Measurements from ENCODE around the gene BARHL1.

BARHL1 gene

DNA sequence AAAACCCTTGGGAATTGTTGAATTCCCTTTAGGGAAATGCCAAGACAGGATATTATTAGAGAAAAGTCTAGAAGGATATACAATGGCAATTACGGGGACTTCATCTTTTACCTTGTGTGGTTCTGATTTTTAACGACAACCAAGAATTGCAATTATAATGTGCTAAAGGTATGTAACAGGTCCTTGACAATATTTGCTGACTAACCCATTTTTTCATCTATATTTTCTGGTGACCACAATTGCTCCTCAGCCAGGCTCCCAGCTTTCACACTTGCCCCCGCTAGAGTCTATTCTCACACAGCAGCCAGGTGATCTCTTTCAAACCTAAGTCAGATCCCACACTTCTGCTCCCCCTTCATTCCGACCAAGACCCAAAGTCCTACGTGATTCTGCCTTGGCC is 34.3 kb downstream of the BARHL1 start:
- DNase-seq (ENCODE audit: low spot score): no peak

- DNase-seq (ENCODE audit: low spot score): no peak
Measured at GRCh38 chr9:132622159-132622558, 39.8 kb downstream of the BARHL1 start.

DNA sequence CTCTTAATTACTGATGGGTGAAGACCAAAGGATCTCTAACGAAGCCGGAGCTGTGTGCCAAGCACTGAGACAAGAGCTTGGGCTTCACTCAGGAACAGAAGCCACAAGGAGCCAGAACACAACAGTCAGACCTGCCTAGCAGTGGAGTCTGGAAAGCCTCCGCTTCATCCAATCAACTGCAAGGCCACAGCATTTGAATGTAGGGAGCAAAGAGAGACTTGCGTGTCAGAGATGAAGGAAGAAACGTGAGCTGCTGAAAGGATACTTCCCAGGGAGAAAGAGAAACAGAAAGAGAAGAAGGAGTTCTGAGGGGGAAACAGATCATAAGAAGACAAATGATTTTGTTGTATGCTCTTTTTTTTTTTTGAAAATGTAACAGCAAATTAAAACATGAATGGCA is 43.9 kb downstream of the BARHL1 start:
- no peak for DNase-seq (ENCODE audit: low spot score)

DNA sequence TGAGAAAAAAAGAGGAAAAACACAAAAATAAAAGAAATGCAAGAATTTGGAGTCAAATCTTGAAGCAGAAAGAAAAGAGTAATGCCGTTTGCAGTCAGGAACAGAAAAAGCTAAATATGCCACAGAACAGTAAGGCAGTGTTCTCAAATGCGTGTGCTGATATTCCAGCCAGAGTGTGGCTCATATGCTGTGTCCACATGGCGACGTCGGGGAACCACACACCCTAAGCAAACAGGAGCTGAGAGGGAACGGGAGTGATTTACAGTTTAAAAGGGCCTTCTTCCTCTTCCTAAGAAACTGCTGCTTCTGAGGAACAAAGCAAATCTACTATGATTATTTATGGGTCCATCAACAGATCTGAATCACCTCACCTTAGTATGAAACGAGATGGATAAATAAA is 44.7 kb downstream of the BARHL1 start:
- no peak for DNase-seq (ENCODE audit: low spot score)

DNA sequence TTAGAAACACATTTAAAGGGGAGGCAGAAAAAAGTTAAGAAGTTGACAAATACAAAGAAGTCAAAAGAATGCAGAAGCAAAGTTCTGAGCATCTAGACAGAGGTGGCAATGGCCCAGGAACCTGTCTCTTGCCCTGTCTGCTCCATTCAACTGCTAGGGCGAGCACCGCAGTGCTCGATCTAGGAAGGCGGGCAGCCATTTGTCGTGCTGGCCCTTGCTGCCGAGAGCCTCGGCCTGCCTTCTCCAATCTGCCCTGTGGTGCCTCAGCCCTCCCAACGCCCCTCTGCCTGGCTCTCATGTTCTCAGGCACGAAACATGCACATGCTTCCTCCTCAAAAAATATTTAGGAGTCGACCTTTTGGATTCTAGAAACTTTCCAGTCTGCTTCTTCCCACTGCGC is 45.2 kb downstream of the BARHL1 start:
- no peak for DNase-seq (ENCODE audit: low spot score)

DNA sequence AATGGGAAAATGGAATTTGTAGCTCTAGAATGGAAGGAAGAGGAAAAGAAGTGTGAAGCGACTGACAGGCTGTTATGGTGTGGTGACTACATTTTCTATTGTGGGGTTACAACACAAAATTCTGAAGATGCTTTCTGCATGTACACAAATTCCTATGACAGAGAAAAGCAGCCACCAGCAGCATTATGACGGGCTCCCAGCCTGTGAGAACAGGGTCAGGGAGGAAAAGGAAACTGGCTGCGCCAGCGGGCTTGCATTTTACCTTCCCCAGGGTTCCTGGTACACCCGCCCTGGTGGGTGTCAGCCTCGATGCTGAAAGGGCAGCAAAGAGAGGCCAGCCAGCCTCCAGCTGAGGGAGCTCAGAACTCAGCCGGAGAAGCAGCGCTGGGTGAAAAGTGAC is 46.3 kb downstream of the BARHL1 start:
- no peak for DNase-seq (ENCODE audit: low spot score)

DNA sequence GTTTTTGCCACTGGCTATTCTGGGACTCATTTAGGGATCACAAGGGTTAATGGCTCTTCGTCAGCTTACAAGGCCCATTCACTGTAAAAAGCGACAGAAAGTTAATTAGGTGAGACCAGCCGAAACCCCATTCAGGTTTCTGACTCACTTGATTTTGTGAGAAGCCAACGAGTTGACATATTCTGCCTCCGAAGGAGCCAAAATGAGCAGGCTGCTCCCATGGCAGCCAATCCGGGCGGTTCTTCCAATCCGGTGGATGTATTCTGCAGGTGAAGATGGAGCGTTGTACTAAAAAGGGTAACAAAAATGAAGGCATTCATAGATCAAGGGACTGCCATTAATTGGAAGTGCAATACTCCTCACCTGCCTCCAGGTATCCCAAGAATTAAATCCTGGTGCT is 47.7 kb downstream of the BARHL1 start:
- no peak for DNase-seq (ENCODE audit: low spot score)

- no peak for DNase-seq (ENCODE audit: low spot score)
Measured at GRCh38 chr9:132630811-132631210, 48.4 kb downstream of the BARHL1 start.

GRCh38 chr9:132631280-132631679 is 48.9 kb downstream of the BARHL1 start:
- DNase-seq (ENCODE audit: low spot score): peak; percentile 40

- DNase-seq (ENCODE audit: low spot score): no peak
Measured at GRCh38 chr9:132631685-132632084, 49.3 kb downstream of the BARHL1 start.

- no peak for DNase-seq (ENCODE audit: low spot score)
Measured at GRCh38 chr9:132632413-132633129, 50.2 kb downstream of the BARHL1 start.

DNA sequence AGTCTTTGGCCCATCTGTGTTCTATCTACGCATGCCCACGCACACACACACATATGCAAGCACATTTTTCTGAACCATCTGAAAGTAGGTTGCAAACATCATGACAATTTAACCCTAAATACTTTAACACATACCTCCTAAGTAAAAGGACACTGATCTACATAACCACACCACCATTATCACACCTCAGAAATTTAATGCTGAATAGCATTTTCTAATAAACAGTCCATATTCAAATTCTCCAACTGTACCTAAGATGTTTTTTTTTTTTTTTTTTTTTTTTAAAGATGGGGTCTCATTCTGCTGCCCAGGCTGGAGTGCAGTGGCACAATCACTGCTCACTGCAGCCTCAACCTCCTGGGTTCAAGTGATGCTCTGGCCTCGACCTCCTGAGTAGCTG is 51.9 kb downstream of the BARHL1 start:
- no peak for DNase-seq (ENCODE audit: low spot score)

GRCh38 chr9:132637351-132637750 is 54.9 kb downstream of the BARHL1 start:
- DNase-seq (ENCODE audit: low spot score): no peak

DNA sequence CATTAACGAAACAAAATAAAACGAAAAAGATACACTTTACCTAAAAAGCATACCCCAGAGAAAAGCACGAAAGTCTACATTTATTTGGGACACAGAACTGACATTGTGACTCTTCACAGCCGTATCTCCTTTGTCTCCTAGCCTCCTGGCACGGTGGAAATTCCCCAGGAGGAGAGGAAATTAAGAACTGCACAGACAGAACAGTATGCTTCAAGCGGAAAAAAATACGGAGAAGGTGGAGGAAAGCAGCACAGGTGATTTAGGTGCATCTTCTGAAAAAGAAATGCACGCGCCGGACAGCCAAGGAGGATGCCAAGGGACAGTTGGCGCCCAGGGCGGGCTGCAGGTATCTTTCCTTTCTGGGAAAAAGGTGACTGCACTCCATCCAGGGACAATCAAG is 55.4 kb downstream of the BARHL1 start:
- DNase-seq (ENCODE audit: low spot score): no peak

DNA sequence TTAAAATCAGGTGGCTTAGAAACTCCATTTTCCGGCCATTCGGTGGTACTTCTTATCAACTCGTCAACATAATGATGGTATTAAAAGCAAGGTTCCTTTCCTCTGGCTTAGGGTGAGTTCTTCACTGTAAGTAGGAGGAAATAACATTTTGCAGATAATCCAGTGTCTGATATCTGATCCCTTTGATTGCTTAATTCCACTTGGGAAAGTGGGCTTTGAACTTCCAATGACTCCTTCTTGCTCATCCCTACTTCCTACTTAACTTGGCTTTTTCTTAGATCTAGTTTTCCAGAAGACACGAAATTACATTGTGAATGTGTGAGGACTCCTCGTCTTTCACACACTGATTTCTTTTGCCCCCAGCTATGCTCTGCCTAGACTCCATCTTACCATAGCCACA is 55.8 kb downstream of the BARHL1 start:
- DNase-seq (ENCODE audit: low spot score): no peak

DNA sequence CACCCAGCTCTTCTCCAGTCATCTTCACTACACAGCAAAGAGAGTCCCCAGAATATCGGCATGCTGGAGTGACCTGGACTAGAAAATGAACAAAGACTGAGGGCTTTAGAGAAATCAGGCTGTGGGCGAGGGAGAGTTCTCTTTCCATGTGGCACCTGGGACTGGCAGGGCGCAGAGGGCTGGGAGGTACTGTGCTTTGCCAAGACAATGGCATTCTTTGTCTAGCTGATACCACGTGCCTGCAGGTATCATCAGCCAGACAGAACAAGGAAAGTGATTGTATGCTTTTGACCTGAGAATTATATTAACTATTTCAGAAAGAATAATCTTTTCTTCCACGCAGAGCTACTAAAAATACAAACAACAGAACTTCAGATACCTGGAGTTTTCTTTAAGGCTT is 56.9 kb downstream of the BARHL1 start:
- DNase-seq (ENCODE audit: low spot score): no peak

All from AG20443 (cell line).